Vagina (tissue), 2 donors: Measurements from ENCODE around the gene RAB5B.

Experiments
- CTCF ChIP-seq, 3 experiments: fragments of 450-650 bp in 2 of 3; fragments of 200-600 bp in 1 of 3; sonication (generic) in 1 of 3; IDR thresholded peaks; one replicate each; pipeline ENCODE4 v1.5.1; 2017 to 2019; ENCODE audit warnings: antibody characterized with exemption in 3 of 3, mild to moderate bottlenecking in 2 of 3, moderate library complexity in 2 of 3
- POLR2A ChIP-seq, 2 donors: fragments of 450-650 bp; IDR thresholded peaks; one replicate each; pipeline ENCODE4 v1.6.1; 2017; ENCODE audit warnings: antibody characterized with exemption in 2 of 2, mild to moderate bottlenecking in 2 of 2, moderate library complexity in 2 of 2

GRCh38 chr12:55935738-55936151 lies 38.1 kb upstream of the RAB5B start:
- TF ChIP-seq POLR2A (IDR thresholded peaks at IDR 0.05) (no peak), CTCF (IDR thresholded peaks at IDR 0.05) (no peak)
